Measurements from ENCODE around the gene BAG1.

The BAG1 gene

DNA sequence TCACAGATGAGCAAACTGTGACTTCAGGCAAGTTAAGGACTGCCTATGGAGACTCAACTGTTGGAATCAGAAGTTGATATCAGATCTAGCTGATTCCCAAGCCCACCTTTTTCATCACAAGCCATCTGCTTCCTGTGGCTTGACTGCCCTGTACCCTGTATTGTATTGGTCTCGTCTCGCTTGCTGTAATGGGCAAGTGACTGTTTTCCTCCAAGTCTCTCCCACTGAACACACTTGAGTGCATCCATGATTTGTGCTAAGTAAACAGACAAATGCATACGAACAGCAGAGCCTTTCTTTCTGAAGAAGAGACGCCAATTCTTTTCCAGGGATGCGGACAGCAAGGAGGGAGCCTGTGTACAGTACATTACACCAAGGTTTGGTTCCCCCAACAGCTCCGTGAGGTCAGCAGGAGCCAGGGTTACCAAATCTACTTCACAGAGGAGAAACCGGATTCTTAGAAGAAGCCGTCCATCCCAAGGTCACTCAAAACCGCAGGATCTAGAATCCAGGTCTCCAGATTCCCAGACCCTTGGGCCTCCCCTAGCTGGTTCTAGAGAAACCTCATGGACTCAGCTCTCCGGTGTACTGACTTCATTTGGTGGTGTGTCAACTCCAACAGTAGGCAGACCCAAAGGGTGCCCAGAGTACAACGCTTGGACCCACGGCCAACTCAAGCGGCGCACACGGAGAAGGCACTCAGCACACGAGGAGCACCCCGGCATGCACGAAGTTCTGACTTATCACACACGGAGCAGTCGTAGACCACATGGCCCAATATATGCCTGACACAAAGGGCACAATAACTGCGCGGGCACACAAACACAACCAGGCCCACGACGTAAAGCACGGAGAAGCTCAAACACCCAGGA is 1.1 kb downstream of the BAG1 start:
- Histone ChIP-seq H3K27me3 (ENCODE audit: control insufficient read depth in 2 of 2, insufficient read depth in 2 of 2, low read length in 2 of 2) (no peaks in the 10 kb centered on the region), H3K36me3 (ENCODE audit: control insufficient read depth in 2 of 2, insufficient read depth in 2 of 2, low read length in 2 of 2) (peaks cover 46 to 48% of the 10 kb centered on the region in 2 donors), H3K9me3 (ENCODE audit: control insufficient read depth in 2 of 2, low read length in 2 of 2) (no peaks in the 10 kb centered on the region), H3K9ac (ENCODE audit: low read depth in 1 of 2, low read length in 2 of 2) (peak overlapping the region; percentile 97), H3K4me3 (ENCODE audit: low read length in 2 of 2) (peak overlapping the region; percentile 98 to 99), H3K4me1 (ENCODE audit: control insufficient read depth in 2 of 2, insufficient read depth in 2 of 2, low read length in 2 of 2) (peaks cover 15 to 16% of the 10 kb centered on the region in 2 donors), H3K27ac (ENCODE audit: low read depth in 2 of 2, low read length in 2 of 2) (peak overlapping the region; percentile 88 to 89)

DNA sequence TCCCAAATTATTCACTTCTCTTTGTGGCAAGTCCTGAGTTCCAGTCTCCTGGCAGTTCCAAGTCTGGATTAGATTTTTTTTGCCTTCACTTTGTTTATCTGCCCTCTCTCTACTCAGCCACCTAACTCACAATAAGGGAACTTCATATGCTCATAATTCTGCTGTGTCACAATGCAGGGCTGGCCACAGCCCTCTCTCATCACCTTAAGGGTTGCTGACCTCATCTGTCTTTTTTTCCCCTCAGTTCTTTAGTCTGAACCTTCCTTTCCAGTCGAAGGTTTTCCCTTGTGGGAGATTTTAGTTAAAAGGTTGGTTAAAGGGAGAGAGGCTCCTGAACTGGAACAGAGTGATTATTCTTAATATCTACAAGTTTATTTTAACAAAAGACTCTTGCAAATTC is 4.1 kb downstream of the BAG1 start:
- no peaks in the 10 kb centered on the region for H3K9me3 ChIP-seq (ENCODE audit: control insufficient read depth in 2 of 2, low read length in 2 of 2)
- H3K36me3 ChIP-seq (ENCODE audit: control insufficient read depth in 2 of 2, insufficient read depth in 2 of 2, low read length in 2 of 2): peaks cover 56 to 61% of the 10 kb centered on the region in 2 donors
- no peak overlapping the region for H3K9ac ChIP-seq (ENCODE audit: low read depth in 1 of 2, low read length in 2 of 2)
- H3K27ac ChIP-seq (ENCODE audit: low read depth in 2 of 2, low read length in 2 of 2): no peak overlapping the region
- H3K27me3 ChIP-seq (ENCODE audit: control insufficient read depth in 2 of 2, insufficient read depth in 2 of 2, low read length in 2 of 2): no peaks in the 10 kb centered on the region
- peaks cover 10 to 11% of the 10 kb centered on the region in 2 donors for H3K4me1 ChIP-seq (ENCODE audit: control insufficient read depth in 2 of 2, insufficient read depth in 2 of 2, low read length in 2 of 2)
- no peak overlapping the region for H3K4me3 ChIP-seq (ENCODE audit: low read length in 2 of 2)

DNA sequence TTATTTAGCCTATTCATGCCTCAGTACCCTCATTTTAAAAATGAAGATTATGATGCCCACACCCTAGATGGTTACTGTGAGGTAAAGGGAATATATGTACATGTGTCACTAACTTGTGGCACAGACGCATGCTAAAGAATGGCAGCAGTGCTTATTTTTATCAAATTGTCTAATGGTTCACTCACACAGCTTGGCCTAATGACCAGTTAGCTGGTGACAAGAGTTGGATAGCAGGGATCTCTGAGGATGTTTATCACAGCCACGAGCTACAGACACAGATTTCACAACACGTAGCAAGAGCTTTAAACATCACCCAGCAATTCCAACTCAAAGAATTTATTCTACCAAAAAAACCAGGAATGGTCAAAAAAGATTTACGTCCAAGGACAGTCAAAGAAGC is 7.2 kb downstream of the BAG1 start:
- no peaks in the 10 kb centered on the region for H3K9me3 ChIP-seq (ENCODE audit: control insufficient read depth in 2 of 2, low read length in 2 of 2)
- no peak overlapping the region for H3K9ac ChIP-seq (ENCODE audit: low read depth in 1 of 2, low read length in 2 of 2)
- H3K36me3 ChIP-seq (ENCODE audit: control insufficient read depth in 2 of 2, insufficient read depth in 2 of 2, low read length in 2 of 2): peaks cover 83 to 88% of the 10 kb centered on the region in 2 donors
- no peaks in the 10 kb centered on the region for H3K27me3 ChIP-seq (ENCODE audit: control insufficient read depth in 2 of 2, insufficient read depth in 2 of 2, low read length in 2 of 2)
- no peak overlapping the region for H3K4me3 ChIP-seq (ENCODE audit: low read length in 2 of 2)
- no peak overlapping the region for H3K27ac ChIP-seq (ENCODE audit: low read depth in 2 of 2, low read length in 2 of 2)
- H3K4me1 ChIP-seq (ENCODE audit: control insufficient read depth in 2 of 2, insufficient read depth in 2 of 2, low read length in 2 of 2): no peaks in the 10 kb centered on the region

DNA sequence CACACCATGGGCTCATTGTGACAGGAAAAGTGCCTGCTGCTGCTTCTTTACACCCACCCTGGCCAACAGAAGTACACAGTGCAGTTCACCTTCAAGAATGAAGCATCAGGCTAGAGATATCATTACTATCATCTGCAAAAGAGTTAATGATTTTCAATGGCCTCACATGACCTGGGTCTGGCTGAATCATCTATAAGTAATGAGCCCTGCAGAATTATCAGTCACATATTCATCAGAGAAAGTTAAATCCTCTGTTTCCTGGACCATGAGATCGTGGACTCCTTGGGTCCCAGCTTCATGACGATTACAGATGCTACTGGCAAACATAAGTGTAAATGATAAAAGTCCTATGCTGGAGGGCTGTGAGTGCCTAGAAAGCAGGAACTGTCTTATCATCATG is 8.3 kb downstream of the BAG1 start:
- Histone ChIP-seq H3K4me1 (ENCODE audit: control insufficient read depth in 2 of 2, insufficient read depth in 2 of 2, low read length in 2 of 2) (no peaks in the 10 kb centered on the region), H3K4me3 (ENCODE audit: low read length in 2 of 2) (no peak overlapping the region), H3K9me3 (ENCODE audit: control insufficient read depth in 2 of 2, low read length in 2 of 2) (no peaks in the 10 kb centered on the region), H3K27ac (ENCODE audit: low read depth in 2 of 2, low read length in 2 of 2) (no peak overlapping the region), H3K36me3 (ENCODE audit: control insufficient read depth in 2 of 2, insufficient read depth in 2 of 2, low read length in 2 of 2) (peaks cover 79 to 82% of the 10 kb centered on the region in 2 donors), H3K9ac (ENCODE audit: low read depth in 1 of 2, low read length in 2 of 2) (no peak overlapping the region), H3K27me3 (ENCODE audit: control insufficient read depth in 2 of 2, insufficient read depth in 2 of 2, low read length in 2 of 2) (no peaks in the 10 kb centered on the region)

DNA sequence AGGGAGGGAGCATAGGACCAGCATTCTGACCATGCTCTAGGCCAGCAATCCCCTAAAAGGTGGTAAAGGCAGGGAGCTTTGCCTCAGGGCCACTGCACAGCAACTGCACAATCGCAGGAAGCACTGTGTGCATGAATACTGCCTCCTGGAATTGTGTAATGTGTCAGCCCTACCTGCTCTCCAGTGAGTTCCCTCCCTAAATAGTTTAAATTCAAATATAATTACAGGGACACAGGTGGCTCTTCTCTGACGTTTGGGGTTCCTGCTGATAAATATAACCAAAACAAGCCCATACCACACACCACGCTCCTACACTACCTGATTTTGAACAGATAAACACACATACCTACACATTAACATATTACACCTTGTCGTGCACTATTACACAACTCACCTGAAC is 9.0 kb downstream of the BAG1 start:
- Histone ChIP-seq H3K27me3 (ENCODE audit: control insufficient read depth in 2 of 2, insufficient read depth in 2 of 2, low read length in 2 of 2) (no peaks in the 10 kb centered on the region), H3K36me3 (ENCODE audit: control insufficient read depth in 2 of 2, insufficient read depth in 2 of 2, low read length in 2 of 2) (peaks cover 75 to 78% of the 10 kb centered on the region in 2 donors), H3K9me3 (ENCODE audit: control insufficient read depth in 2 of 2, low read length in 2 of 2) (no peaks in the 10 kb centered on the region), H3K9ac (ENCODE audit: low read depth in 1 of 2, low read length in 2 of 2) (no peak overlapping the region), H3K4me1 (ENCODE audit: control insufficient read depth in 2 of 2, insufficient read depth in 2 of 2, low read length in 2 of 2) (no peaks in the 10 kb centered on the region), H3K27ac (ENCODE audit: low read depth in 2 of 2, low read length in 2 of 2) (no peak overlapping the region), H3K4me3 (ENCODE audit: low read length in 2 of 2) (no peak overlapping the region)

DNA sequence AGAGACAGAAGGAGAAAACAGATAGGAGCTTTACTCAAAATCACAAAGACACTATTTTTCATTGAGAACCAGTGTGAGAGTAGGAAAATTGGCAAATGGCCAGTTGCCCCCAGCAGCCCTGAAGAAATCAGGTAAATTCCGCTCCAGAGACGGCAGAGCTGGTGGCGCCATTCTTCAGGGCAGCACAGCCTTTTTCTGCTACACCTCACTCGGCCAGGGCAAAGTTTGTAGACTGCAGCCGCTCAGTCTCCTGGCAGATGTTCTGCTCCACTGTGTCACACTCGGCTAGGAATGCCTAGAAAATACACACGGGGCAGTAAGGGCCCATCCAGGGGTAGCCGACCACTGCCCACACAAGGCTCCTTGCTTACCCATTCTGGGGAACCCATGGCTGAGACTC is 9.5 kb downstream of the BAG1 start:
- Histone ChIP-seq H3K4me3 (ENCODE audit: low read length in 2 of 2) (no peak overlapping the region), H3K27ac (ENCODE audit: low read depth in 2 of 2, low read length in 2 of 2) (no peak overlapping the region), H3K27me3 (ENCODE audit: control insufficient read depth in 2 of 2, insufficient read depth in 2 of 2, low read length in 2 of 2) (no peaks in the 10 kb centered on the region), H3K36me3 (ENCODE audit: control insufficient read depth in 2 of 2, insufficient read depth in 2 of 2, low read length in 2 of 2) (peaks cover 71 to 78% of the 10 kb centered on the region in 2 donors), H3K9me3 (ENCODE audit: control insufficient read depth in 2 of 2, low read length in 2 of 2) (no peaks in the 10 kb centered on the region), H3K4me1 (ENCODE audit: control insufficient read depth in 2 of 2, insufficient read depth in 2 of 2, low read length in 2 of 2) (no peaks in the 10 kb centered on the region), H3K9ac (ENCODE audit: low read depth in 1 of 2, low read length in 2 of 2) (no peak overlapping the region)

DNA sequence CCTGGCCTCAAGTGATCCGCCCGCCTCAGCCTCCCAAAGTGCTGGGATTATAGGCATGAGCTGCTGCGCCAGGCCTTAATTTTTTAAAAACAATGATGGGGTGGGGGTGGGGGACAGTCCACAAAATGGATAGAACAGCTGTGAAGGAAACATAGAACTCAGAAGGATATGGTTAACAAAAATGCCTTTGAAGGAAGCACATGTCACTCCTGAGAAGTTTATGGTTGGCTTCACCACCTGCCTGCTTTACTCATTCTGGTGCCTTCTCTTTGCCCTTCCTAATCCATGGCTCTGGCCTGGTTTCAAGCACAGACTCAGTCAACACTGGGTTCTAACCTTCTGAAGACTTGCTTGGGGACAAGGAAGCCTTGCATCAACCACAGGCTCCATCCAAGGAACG is 10.3 kb downstream of the BAG1 start:
- no peak overlapping the region for H3K27ac ChIP-seq (ENCODE audit: low read depth in 2 of 2, low read length in 2 of 2)
- peaks cover 68 to 73% of the 10 kb centered on the region in 2 donors for H3K36me3 ChIP-seq (ENCODE audit: control insufficient read depth in 2 of 2, insufficient read depth in 2 of 2, low read length in 2 of 2)

DNA sequence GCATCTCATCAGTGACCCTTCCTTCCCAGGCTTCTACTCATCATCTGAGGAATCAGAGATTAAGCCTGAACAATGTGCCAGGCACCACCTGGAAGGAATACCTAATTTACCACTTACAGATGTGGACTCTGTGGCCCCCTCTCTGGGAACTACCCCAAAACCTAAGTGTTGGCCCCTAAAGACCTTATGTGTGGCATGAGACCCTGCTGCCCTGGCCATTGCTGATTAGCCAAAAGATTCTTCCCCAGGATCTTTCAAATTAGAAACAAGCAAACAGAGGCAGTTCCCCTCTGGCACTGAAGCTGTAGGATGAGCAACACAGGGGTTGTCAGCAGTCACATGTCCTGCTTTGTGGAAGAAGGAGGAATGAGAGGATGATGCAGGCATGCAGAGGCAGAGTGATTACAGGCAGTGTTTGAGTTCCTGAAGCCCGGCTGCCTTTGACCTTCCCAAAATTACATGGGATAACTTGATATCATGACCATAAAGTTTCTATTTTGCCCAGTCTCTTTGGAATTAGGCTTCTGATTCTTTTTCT is 14.0 kb downstream of the BAG1 start:
- Histone ChIP-seq H3K9ac (ENCODE audit: low read depth in 1 of 2, low read length in 2 of 2) (no peak overlapping the region), H3K36me3 (ENCODE audit: control insufficient read depth in 2 of 2, insufficient read depth in 2 of 2, low read length in 2 of 2) (peaks cover 46 to 47% of the 10 kb centered on the region in 2 donors), H3K27me3 (ENCODE audit: control insufficient read depth in 2 of 2, insufficient read depth in 2 of 2, low read length in 2 of 2) (no peaks in the 10 kb centered on the region), H3K27ac (ENCODE audit: low read depth in 2 of 2, low read length in 2 of 2) (no peak overlapping the region), H3K4me3 (ENCODE audit: low read length in 2 of 2) (no peak overlapping the region), H3K9me3 (ENCODE audit: control insufficient read depth in 2 of 2, low read length in 2 of 2) (no peaks in the 10 kb centered on the region), H3K4me1 (ENCODE audit: control insufficient read depth in 2 of 2, insufficient read depth in 2 of 2, low read length in 2 of 2) (no peaks in the 10 kb centered on the region)

More for the DNA sequence above, 10.3 kb downstream of the BAG1 start:
- Histone ChIP-seq H3K9me3 (ENCODE audit: control insufficient read depth in 2 of 2, low read length in 2 of 2) (no peaks in the 10 kb centered on the region), H3K27me3 (ENCODE audit: control insufficient read depth in 2 of 2, insufficient read depth in 2 of 2, low read length in 2 of 2) (no peaks in the 10 kb centered on the region), H3K4me1 (ENCODE audit: control insufficient read depth in 2 of 2, insufficient read depth in 2 of 2, low read length in 2 of 2) (no peaks in the 10 kb centered on the region), H3K4me3 (ENCODE audit: low read length in 2 of 2) (no peak overlapping the region), H3K9ac (ENCODE audit: low read depth in 1 of 2, low read length in 2 of 2) (no peak overlapping the region)

DNA sequence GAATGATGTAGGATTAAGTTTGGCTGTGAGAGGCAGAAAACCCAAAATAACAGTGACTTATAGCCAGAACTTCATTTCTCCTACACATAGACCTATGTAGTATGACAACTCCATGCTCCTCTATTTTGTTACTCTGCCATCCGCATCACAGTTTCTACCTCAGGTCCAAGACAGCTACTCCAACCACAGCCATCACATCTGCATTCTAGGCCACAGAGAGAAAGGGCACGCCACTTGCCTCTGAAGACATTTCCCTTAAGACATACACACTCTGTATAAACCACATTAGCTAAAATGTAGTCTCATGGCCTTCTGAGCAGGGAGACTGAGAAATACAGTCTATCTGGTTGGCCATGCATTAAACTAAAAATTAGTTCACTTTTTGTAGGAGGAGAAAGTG is 14.5 kb downstream of the BAG1 start:
- Histone ChIP-seq H3K9me3 (ENCODE audit: control insufficient read depth in 2 of 2, low read length in 2 of 2) (no peaks in the 10 kb centered on the region), H3K9ac (ENCODE audit: low read depth in 1 of 2, low read length in 2 of 2) (no peak overlapping the region), H3K4me1 (ENCODE audit: control insufficient read depth in 2 of 2, insufficient read depth in 2 of 2, low read length in 2 of 2) (no peaks in the 10 kb centered on the region), H3K4me3 (ENCODE audit: low read length in 2 of 2) (no peak overlapping the region), H3K27ac (ENCODE audit: low read depth in 2 of 2, low read length in 2 of 2) (no peak overlapping the region), H3K27me3 (ENCODE audit: control insufficient read depth in 2 of 2, insufficient read depth in 2 of 2, low read length in 2 of 2) (no peaks in the 10 kb centered on the region), H3K36me3 (ENCODE audit: control insufficient read depth in 2 of 2, insufficient read depth in 2 of 2, low read length in 2 of 2) (peaks cover 41 to 42% of the 10 kb centered on the region in 2 donors)

DNA sequence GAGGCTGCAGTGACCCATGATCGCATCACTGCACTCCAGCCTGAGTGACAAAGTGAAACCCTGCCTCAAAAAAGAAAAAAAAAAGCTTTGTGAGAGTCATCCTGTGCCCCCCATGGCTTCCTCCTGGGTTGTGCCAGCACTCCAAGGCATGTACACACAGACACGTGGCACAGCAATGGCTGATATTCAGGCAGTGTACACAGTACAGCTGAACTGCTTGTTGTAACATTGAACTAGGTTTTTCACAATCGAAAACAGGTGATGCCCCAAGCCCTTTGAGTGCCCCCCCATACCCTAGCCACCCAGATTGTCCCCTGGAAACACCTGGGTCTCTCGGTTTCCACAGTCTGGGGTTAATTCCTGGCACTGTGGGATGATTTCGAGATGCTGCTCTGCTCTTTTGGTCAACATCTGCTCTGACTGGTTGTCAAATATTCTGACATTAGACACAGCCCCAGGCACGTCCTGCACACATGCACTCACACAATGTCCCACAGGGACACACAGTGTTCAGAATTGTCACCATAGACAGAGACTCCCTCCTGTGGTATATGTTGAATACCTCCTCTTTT is 15.3 kb downstream of the BAG1 start:
- Histone ChIP-seq H3K36me3 (ENCODE audit: control insufficient read depth in 2 of 2, insufficient read depth in 2 of 2, low read length in 2 of 2) (peaks cover 33 to 34% of the 10 kb centered on the region in 2 donors), H3K27me3 (ENCODE audit: control insufficient read depth in 2 of 2, insufficient read depth in 2 of 2, low read length in 2 of 2) (no peaks in the 10 kb centered on the region), H3K4me1 (ENCODE audit: control insufficient read depth in 2 of 2, insufficient read depth in 2 of 2, low read length in 2 of 2) (peaks cover 3% of the 10 kb centered on the region in 2 donors), H3K9me3 (ENCODE audit: control insufficient read depth in 2 of 2, low read length in 2 of 2) (no peaks in the 10 kb centered on the region), H3K4me3 (ENCODE audit: low read length in 2 of 2) (no peak overlapping the region), H3K27ac (ENCODE audit: low read depth in 2 of 2, low read length in 2 of 2) (no peak overlapping the region), H3K9ac (ENCODE audit: low read depth in 1 of 2, low read length in 2 of 2) (no peak overlapping the region)

All from mucosa of rectum (tissue), 2 donors.